SK-N-SH (cell line): Measurements from ENCODE around the gene ARL5B.

Experiments
- EP300 ChIP-seq, 2 experiments: IDR thresholded peaks; 2 replicates each; pipeline versions ENCODE4 v1.4.0 to v1.6.1; 2012; ENCODE audit warnings: borderline replicate concordance in 1 of 2, low read depth in 1 of 2, low read length in 1 of 2
- EZH2phosphoT487 ChIP-seq: fragments of 200-600 bp; sonication (generic); IDR thresholded peaks from 2 replicates; pipeline ENCODE4 v1.6.1; 2017; ENCODE audit warnings: low read depth, mixed run types, mild to moderate bottlenecking, antibody characterized with exemption, moderate library complexity, borderline replicate concordance
- FOXM1 ChIP-seq: IDR thresholded peaks from 2 replicates; pipeline ENCODE4 v1.4.0; 2012; ENCODE audit warnings: low read depth, mild to moderate bottlenecking
- GATA2 ChIP-seq: sonication (generic); formaldehyde crosslinking; IDR thresholded peaks from 2 replicates; pipeline ENCODE4 v1.5.0; 2020; ENCODE audit warnings: mild to moderate bottlenecking, missing genetic modification reagents
- RCOR1 ChIP-seq: fragments of 150-350 bp; IDR thresholded peaks from 2 replicates; pipeline ENCODE4 v1.6.1; 2017; ENCODE audit warnings: antibody characterized with exemption, low read length
- SIN3A ChIP-seq: IDR thresholded peaks from 2 replicates; pipeline ENCODE4 v1.6.1; 2012; ENCODE audit warnings: low read depth, mild to moderate bottlenecking, low read length, moderate library complexity, borderline replicate concordance
- TF ChIP-seq, protein P1 (sequence below): fragments of 200-600 bp; sonication (generic); IDR thresholded peaks from 2 replicates; pipeline ENCODE4 v1.6.1; 2017; ENCODE audit warnings: antibody characterized with exemption, mild to moderate bottlenecking, moderate library complexity
- TF ChIP-seq, protein P2 (sequence below): fragments of 150-350 bp; IDR thresholded peaks from 2 replicates; pipeline ENCODE4 v1.6.1; 2017; ENCODE audit warnings: antibody characterized with exemption, low read length, low read depth, borderline replicate concordance
- TF ChIP-seq, protein P3 (sequence below): fragments of 150-350 bp; IDR thresholded peaks from 2 replicates; pipeline ENCODE4 v1.6.1; 2016; ENCODE audit warnings: mild to moderate bottlenecking, low read depth, low read length
- TF ChIP-seq, protein P4 (sequence below): IDR thresholded peaks from 2 replicates; pipeline ENCODE4 v1.4.0; 2012; ENCODE audit warnings: low read depth

DNA sequence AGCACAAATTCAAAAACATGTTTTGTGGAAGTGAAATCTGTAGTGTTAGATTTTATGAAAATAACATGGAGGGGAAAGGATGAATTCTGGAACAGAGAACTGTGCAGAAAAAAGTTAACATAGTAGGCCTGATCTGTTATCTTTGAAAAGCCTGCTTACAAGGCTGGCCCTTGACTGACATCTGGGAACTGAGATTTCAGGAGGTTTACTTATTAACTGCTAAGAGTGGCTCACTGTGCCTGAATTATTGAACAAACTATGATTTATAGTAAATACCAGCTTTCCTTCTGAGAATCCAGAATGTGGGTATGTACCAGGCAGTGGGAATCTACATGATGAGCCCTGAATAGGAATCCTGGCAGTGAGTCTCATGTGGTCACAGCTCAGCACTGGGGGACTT is 38.4 kb upstream of the ARL5B start:
- TF ChIP-seq, protein P1, sequence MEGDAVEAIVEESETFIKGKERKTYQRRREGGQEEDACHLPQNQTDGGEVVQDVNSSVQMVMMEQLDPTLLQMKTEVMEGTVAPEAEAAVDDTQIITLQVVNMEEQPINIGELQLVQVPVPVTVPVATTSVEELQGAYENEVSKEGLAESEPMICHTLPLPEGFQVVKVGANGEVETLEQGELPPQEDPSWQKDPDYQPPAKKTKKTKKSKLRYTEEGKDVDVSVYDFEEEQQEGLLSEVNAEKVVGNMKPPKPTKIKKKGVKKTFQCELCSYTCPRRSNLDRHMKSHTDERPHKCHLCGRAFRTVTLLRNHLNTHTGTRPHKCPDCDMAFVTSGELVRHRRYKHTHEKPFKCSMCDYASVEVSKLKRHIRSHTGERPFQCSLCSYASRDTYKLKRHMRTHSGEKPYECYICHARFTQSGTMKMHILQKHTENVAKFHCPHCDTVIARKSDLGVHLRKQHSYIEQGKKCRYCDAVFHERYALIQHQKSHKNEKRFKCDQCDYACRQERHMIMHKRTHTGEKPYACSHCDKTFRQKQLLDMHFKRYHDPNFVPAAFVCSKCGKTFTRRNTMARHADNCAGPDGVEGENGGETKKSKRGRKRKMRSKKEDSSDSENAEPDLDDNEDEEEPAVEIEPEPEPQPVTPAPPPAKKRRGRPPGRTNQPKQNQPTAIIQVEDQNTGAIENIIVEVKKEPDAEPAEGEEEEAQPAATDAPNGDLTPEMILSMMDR, result no peak
- TF ChIP-seq EP300 (IDR thresholded peaks at IDR 0.05; ENCODE audit: borderline replicate concordance in 1 of 2, low read depth in 1 of 2, low read length in 1 of 2) (no peak), SIN3A (no peak), FOXM1 (no peak), EZH2phosphoT487 (no peak), GATA2 (CRISPR knock-in tag) (no peak), RCOR1 (no peak)
- TF ChIP-seq, protein P2, sequence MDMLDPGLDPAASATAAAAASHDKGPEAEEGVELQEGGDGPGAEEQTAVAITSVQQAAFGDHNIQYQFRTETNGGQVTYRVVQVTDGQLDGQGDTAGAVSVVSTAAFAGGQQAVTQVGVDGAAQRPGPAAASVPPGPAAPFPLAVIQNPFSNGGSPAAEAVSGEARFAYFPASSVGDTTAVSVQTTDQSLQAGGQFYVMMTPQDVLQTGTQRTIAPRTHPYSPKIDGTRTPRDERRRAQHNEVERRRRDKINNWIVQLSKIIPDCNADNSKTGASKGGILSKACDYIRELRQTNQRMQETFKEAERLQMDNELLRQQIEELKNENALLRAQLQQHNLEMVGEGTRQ, result no peak
- TF ChIP-seq, protein P3, sequence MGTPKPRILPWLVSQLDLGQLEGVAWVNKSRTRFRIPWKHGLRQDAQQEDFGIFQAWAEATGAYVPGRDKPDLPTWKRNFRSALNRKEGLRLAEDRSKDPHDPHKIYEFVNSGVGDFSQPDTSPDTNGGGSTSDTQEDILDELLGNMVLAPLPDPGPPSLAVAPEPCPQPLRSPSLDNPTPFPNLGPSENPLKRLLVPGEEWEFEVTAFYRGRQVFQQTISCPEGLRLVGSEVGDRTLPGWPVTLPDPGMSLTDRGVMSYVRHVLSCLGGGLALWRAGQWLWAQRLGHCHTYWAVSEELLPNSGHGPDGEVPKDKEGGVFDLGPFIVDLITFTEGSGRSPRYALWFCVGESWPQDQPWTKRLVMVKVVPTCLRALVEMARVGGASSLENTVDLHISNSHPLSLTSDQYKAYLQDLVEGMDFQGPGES, result no peak
- TF ChIP-seq, protein P4, sequence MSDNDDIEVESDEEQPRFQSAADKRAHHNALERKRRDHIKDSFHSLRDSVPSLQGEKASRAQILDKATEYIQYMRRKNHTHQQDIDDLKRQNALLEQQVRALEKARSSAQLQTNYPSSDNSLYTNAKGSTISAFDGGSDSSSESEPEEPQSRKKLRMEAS, result no peak
